Hepatocyte (in vitro differentiated cells): Measurements from ENCODE around the gene FGD4.

Experiments
- EZH2 ChIP-seq: fragments of 200-600 bp; sonication (generic); IDR thresholded peaks from 2 replicates; pipeline ENCODE4 v1.6.1; 2016; ENCODE audit warnings: antibody characterized with exemption, mild to moderate bottlenecking, borderline replicate concordance
- EZH2phosphoT487 ChIP-seq: fragments of 200-600 bp; sonication (generic); IDR thresholded peaks from one replicate; pipeline ENCODE4 v1.6.1; 2018; ENCODE audit warnings: antibody characterized with exemption, mild to moderate bottlenecking, low read depth, moderate library complexity; ENCODE audit not compliant: unreplicated experiment, severe bottlenecking
- TF ChIP-seq, protein P1 (sequence below): fragments of 200-600 bp; sonication (generic); IDR thresholded peaks from 2 replicates; pipeline ENCODE4 v1.5.1; 2016; ENCODE audit warnings: antibody characterized with exemption, mild to moderate bottlenecking; ENCODE audit not compliant: poor library complexity

DNA sequence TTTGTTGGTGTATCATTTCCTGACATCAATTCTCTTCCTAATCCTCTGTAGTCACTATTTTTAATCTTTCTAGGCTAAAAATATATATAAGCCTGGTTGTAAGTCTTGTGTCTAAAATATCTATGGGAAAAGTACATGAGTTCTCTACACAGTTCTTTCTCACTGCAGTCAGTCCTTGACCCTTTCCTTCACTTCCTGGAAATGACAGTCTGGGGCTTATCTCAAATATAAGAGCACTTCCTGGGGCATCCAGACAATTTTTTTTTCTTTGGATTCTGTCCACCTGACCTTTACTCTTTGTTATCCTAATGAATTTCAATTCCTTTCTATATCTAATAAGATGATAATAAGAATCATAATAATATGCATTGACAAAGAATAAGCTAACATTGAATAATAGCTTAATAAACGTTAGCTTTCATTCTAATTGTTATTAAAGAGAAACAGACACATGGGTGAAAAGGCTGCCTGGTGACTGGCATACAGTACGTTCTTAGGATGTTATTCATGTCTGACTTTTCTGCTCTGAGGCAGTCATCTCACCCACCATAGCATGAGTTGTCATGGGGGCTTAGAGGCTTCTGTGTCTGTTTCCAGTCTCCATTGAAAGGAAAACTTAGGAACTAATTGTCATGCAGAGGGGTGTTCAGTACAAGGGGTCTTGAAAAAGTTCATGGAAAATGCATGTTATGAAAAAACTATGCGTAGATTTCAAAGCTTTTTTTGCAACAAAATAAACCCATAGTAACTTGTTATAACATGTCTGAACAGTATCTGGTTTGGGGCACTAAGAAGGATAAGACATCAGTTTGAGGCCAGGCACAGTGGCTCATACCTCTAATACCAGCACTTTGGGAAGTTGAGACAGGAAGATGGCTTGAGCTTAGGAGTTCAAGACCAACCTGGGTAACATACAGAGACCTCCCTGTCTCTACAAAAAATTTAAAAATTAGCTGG is 213.6 kb downstream of the FGD4 start:
- TF ChIP-seq, protein P1, sequence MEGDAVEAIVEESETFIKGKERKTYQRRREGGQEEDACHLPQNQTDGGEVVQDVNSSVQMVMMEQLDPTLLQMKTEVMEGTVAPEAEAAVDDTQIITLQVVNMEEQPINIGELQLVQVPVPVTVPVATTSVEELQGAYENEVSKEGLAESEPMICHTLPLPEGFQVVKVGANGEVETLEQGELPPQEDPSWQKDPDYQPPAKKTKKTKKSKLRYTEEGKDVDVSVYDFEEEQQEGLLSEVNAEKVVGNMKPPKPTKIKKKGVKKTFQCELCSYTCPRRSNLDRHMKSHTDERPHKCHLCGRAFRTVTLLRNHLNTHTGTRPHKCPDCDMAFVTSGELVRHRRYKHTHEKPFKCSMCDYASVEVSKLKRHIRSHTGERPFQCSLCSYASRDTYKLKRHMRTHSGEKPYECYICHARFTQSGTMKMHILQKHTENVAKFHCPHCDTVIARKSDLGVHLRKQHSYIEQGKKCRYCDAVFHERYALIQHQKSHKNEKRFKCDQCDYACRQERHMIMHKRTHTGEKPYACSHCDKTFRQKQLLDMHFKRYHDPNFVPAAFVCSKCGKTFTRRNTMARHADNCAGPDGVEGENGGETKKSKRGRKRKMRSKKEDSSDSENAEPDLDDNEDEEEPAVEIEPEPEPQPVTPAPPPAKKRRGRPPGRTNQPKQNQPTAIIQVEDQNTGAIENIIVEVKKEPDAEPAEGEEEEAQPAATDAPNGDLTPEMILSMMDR, result no peak
- TF ChIP-seq EZH2 (no peak), EZH2phosphoT487 (no peak)
